Fibroblast of skin of abdomen (primary cell): ENCODE measurements around the gene NR1I3.
A peak's percentile ranks its signal among the peaks of the same experiment; 100 is the strongest.

ENCODE experiments used
- DNase-seq: peaks from one replicate; pipeline ENCODE4 v3.0.0-alpha.2; 2013

Gene NR1I3

GRCh38 chr1:161218301-161219077 is 19.5 kb downstream of the NR1I3 start:
- DNase-seq = no peak

- DNase-seq = no peak
Observed at GRCh38 chr1:161217831-161218230, 20.2 kb downstream of the NR1I3 start.

DNA sequence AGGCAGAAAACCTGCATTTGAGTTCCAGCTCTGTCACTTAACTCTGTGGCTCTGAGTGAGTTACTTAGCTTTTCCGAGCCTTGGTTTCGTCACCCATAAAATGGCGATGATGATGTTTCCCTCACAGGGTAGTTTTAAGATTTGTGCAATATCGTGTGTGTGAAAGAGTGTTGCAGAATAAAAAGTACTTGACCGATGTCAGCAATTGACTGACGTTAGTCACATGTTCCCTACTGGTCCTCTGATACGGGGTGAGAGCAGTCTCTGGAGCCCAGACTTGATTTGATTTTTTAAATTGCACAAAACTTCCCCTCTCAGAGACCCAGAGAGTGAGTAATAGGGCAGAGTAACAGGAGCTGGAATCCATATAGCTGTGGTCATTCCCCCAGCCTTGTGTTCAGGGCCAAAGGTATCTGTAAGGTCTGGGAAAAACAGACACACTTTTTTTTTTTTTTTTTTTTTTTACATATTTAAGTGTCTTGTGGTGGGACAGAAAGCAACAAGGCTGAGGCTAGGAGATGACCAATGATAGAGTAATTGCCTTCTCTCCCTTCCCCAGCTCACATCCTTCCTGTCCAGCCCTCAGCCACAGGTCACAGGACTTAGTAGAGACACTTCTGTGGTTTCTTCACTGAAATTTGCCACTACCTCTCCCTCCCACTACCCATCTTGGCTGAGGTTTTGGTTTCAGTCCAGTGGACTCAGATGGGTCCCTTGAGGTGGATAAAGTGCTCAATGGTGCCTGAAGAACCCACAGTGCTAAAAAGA is 20.9 kb downstream of the NR1I3 start:
- DNase-seq = peak; percentile 48

DNA sequence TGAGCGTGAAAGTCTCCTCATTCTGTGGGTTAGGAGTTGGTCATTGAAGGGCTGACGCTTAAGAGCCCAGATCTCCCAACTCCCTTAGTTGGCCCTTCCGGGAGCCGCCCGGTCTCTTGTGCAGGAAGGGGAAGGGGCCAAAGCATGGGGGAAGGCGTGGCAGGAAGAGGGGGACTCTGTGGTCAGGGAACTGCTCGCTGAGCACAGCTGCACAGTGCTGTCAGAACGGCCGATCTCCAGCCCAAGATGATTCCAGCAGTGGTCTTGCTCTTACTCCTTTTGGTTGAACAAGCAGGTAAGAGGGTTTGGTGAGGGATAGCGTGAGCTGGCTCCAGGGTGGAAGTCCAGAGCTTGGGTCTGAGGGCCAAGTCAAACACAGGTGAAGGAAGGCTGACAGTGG is 22.9 kb downstream of the NR1I3 start, which contains the start of gene FCER1G:
Gene FCER1G, plus strand, starts transcription at position 220 of the 400 bp plus-strand sequence. Its CDS starts 27 bp downstream, at position 247.
- DNase-seq = no peak

GRCh38 chr1:161214369-161214768 is 23.6 kb downstream of the NR1I3 start:
- no peak for DNase-seq

DNA sequence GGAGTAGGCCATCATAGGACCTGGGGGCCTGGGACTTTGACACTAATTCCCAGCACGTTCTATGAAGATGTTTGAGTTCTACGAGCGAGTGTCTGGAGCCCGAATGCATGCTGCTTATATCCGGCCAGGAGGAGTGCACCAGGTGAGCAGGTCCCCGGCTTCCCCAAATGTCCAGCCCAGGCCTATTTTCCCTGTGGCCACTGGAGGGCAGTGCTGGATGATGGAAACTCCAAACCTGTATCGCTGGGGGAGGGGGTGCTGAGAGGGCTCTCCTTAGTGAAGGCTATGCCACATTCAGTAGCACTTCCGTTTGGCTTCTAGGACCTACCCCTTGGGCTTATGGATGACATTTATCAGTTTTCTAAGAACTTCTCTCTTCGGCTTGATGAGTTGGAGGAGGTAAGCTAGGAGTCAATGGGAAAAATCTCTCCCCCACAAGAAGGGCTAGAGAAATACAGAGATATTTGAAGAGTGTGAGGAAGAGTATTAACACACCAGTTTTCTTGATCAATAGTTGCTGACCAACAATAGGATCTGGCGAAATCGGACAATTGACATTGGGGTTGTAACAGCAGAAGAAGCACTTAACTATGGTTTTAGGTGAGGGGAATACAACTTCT is 28.1 kb downstream of the NR1I3 start:
- DNase-seq = peak; percentile 60

DNA sequence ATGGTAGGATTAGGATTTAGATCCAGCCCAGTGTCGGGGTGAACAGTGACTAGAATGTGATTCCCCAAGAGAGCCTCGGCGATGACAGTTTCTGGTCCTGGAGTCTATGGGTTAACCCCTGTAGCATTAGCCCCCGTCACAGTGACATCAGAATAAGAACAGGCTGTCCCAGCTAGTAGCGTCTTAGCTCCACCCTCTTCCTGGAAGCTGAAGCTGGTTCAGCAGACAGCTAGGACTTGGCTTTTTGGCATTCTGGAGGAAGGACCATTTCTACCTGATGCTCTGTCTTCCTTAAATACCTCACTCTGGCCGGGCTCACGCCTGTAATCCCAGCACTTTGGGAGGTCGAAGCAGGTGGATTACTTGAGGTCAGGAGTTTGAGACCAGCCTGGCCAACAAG is 30.8 kb downstream of the NR1I3 start:
- no peak for DNase-seq

DNA sequence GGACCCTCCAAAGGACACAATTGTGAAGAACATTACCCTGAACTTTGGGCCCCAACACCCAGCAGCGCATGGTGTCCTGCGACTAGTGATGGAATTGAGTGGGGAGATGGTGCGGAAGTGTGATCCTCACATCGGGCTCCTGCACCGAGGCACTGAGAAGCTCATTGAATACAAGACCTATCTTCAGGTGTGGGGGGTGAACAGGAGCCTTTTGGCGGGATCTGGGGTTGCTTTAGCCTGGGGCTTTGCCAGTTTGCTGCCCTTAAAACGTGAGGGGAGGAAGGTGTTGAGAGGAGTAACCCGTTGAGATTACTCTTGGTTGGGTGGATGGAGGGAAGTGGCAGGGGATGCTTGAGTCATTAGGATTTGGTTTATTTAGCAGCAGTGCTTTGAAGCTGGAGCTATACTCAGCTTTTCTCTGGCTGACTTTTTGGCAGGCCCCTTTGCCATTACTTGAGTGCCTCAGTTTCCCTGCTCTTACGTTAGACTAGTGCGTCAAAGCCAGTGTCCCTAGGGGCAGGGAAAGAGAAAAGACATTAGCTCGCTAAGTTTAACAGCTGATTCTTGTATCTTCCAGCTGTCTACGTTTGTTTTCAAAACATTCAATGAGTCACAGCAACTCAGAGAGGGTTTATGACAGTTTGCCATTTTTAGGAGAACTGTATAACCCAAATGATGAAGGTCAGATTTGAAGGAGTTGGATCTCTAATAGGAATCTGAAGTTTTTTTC is 31.4 kb downstream of the NR1I3 start:
- DNase-seq = no peak

DNA sequence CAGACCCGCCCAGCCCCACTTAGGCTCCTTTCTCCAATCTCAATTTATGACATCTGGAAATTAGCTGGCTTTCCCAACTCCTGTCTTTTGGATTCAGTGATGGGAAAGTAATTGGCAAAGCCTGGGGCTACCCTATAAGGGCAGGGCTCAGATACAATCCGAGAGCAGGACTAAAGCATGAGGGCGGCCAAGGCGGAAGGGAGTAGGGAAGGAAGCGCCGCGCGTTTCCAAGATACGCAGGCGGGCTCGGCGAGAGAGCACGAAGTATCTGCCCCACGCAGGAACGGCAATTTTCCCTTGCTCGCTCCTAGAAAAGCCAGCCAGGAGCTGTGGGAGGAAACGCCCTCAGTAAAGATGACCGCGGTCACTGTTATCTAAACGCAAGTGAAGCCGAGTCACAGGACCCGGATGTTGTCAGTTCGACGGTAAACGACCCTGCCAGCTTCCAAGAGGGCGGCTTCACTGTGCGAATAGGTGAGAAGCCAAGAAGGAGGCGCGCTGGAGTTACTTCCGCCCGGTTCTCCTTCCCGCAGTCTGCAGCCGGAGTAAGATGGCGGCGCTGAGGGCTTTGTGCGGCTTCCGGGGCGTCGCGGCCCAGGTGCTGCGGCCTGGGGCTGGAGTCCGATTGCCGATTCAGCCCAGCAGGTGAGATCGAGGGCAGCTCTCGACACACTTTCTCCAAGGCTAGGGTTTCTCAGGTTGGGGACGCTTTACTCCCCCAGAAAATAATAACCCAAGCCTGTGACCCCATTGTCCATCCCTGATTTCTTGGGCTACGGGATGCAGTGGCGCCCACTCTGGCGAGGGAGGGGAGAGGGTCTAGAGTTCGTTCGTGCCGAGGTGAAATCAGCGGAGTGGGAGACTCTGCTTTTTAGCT is 35.9 kb downstream of the NR1I3 start, which contains the start of gene NDUFS2:
Gene NDUFS2, plus strand, starts transcription at position 532 of the 877 bp plus-strand sequence. Its CDS starts 19 bp downstream, at position 551.
- DNase-seq = peak; percentile 99

- DNase-seq = peak; percentile 70
Observed at GRCh38 chr1:161200992-161201835, 36.8 kb downstream of the NR1I3 start.

DNA sequence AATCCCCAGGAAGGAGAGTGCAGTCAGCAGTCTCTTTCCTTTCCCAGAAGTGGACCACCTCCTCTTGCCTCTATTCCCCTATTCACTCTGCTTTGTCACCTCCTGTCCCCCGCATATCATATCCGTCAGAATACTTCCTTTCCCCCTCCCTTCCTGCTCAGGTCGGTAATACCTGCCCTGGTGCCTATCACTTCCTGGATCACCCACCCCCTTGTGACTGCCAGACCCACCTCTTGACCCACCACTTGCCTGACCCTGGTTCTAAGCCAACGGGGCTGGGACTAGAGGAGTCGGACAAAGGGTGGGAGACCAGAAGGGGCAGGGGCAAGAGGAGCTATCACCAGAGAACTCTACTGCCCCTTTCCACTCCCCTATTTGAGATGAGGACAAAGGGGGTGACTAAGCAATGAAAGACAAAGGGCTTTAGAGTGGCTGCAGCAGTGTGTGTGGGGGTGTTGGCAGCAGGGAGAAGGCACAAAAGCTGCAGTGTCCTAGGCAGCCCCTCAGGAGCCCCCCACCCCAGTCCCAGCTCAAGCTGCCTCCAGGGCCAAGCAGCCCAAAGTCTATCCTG is 37.5 kb downstream of the NR1I3 start:
- no peak for DNase-seq

DNA sequence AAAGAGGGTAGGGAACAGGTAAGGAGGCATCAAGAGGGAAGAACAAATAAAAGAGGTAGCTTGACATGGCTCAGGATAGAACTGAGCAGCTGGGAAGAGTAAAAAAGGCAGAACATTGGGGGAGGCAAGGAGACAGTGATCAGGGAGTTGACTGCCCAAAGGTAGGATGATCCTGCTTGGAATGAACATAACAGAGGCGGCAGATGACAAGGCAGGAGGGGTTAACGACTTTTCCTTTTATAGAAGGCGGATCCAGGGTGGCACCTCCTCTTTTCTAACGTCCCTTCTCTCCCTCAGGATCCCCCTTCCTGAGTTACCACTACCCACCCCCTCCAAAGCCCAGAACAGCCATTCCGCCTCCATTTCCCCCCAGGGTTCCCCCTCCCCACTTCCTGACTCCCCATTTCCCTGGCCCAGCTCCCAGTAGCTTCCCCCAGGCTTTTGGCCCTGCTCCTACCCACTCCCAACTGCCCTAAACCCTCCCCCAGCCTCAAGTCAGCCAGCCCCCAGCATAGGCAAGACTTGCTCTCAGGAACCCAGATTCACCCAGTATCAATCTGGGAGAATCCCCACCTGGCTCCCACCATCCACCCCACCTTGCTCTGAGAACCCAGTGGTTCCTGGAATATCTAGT is 38.4 kb downstream of the NR1I3 start:
- no peak for DNase-seq

- peak; percentile 95 for DNase-seq
Observed at GRCh38 chr1:161198897-161199431, 39.0 kb downstream of the NR1I3 start, which contains the start of gene ADAMTS4. ADAMTS4 (minus strand) TSS chr1:161199054; CDS start chr1:161198627, 427 bp downstream.

DNA sequence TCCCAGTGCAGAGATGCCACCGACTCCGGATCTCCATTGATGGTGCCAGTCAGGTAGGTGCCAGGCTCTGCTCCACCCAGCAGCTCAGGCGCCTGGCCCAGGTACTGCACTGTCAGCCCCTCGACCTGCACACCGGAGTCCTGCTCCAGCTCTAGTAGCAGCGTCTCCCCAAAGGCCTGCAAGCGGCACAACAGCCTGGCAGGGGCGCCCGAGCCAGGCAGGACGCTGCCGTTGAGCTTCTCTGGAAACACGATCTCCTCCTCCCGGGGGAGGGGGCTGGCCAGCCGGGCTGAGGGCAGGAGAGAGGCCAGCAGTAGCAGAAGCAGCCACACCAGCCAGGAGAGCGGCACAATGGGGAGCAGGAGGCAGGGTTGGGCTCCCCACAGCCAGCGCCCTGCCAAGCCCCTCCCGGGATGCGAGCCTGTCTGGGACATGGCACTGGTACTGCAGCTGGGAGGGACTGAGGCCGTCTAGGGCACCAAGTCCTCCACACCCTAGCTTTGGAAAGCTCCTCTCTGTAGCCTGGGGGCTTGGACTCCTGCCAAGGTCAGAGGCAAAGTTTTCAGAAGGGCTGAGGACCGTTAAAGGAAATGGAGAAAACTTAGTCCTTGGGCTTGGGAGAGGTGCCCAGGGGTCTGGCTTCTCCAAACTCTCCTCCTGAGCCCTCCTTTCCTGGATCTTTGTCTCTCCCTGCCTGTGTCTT is 39.7 kb downstream of the NR1I3 start:
- DNase-seq = peak; percentile 14

DNA sequence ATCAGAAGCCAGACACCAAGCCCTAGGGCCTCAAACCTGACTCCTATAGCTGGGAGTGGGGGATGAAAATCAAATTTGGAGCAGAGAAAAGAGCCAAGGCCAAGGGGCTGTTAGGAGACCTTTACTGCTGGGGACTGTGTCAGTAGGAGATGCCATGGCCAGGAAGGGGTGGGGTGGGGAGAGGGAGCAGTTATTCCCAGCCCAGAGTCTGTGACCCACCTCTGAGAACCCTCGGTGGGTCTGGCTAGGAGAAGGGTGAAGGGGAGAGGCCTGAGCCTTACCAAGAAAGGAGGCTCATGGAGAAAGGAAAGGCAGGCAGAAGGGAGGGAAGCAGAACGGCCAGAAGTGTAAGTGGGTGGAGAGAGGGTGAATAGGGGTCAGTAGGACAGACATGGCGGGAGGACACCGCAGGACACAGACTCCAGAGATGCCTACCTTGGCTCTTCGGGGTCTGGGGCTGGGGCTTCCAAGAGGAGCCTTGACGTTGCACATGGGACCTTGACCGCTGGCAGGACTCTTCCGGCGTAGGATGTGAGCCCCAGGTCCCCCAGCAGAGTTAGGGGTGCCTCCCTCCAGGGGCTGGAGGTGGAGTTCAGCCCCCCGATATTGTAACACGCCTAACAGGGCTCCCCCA is 40.3 kb downstream of the NR1I3 start:
- no peak for DNase-seq

GRCh38 chr1:161196521-161197451 is 41.2 kb downstream of the NR1I3 start:
- peak; percentile 94 for DNase-seq

DNA sequence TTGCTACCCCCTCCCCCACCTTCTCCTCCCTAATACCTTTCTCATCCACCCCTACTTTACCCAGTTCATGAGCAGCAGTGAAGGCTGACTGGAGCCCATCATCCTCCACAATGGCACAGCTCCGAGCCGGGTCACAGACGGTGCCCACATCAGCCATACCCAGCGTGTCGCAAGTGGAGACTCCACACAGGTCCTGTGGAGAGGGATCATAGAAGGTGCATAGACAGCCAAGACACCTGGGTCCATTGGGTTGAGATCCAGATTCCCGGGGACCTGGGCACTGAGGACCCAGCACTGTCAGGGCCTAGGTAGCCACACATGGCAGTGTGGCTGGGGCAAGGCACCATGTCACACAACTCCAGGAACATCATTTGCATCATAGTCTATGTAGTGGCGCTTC is 41.9 kb downstream of the NR1I3 start:
- DNase-seq = no peak
